IMR-90 (cell line): ENCODE measurements around the gene GPRIN3. TPM values are rescaled to one million over a fixed set of nuclear protein-coding genes. Genes with fewer than 3 reads are reported as not detected.
"Not testable (repeated sequence)": the region's sequence is repeated elsewhere in the genome, so short reads cannot be mapped to it uniquely, and the experiment has no call there.

Experiments used
- ATAC-seq: fragments of 200-7000 bp; cut with Tn5 transposase; 2 replicates; pipeline ENCODE4 v1.9.1; 2020; ENCODE audit warnings: low read depth, mild to moderate bottlenecking, moderate library complexity
- BruUV-seq: library from RNA; stranded (reverse); fragments of 400-500 nt; replicated peaks from 2 replicates; lab custom pipeline; 2021; lab: Mats Ljungman, UMichigan
- CTCF ChIA-PET: fragments of 300-600 bp; formaldehyde crosslinking; extraction: SDS; loops from one replicate; lab custom pipeline; 2021; ENCODE audit warnings: antibody characterized with exemption; lab: Yijun Ruan, JAX
- POLR2A ChIA-PET: fragments of 300-600 bp; sonication (Branson Sonifier 250); formaldehyde crosslinking; loops from one replicate; lab custom pipeline; 2022; ENCODE audit warnings: antibody characterized with exemption; ENCODE audit not compliant: unreplicated experiment; lab: Charles Lee
- DNase-seq: peaks from one replicate; pipeline ENCODE4 v3.0.0; 2013
- H2AFZ ChIP-seq: replicated peaks from 2 replicates; pipeline ENCODE3; 2013; ENCODE audit warnings: low read length, mild to moderate bottlenecking; ENCODE audit not compliant: poor library complexity
- H2AK5ac ChIP-seq: 2 replicates; pipeline ENCODE4 v1.6.1; 2013; ENCODE audit warnings: low read depth, low read length, inconsistent platforms
- H2AK9ac ChIP-seq: replicated peaks from 2 replicates; pipeline ENCODE3; 2013; ENCODE audit warnings: mild to moderate bottlenecking, low read depth, low read length, moderate library complexity; ENCODE audit not compliant: poor library complexity
- H2BK120ac ChIP-seq: 2 replicates; pipeline ENCODE4 v1.6.1; 2013; ENCODE audit warnings: low read depth, low read length, inconsistent platforms
- H2BK15ac ChIP-seq: 3 replicates; pipeline ENCODE4 v1.6.1; 2013; ENCODE audit warnings: low read depth, low read length, inconsistent platforms
- H2BK20ac ChIP-seq: 2 replicates; pipeline ENCODE4 v1.6.1; 2013; ENCODE audit warnings: low read depth, mild to moderate bottlenecking, inconsistent platforms, low read length, moderate library complexity
- H2BK5ac ChIP-seq: 2 replicates; pipeline ENCODE4 v1.6.1; 2013; ENCODE audit warnings: mild to moderate bottlenecking, low read depth, low read length, inconsistent platforms; ENCODE audit not compliant: poor library complexity, severe bottlenecking
- H3K14ac ChIP-seq: replicated peaks from 2 replicates; pipeline ENCODE4 v1.6.1; 2013; ENCODE audit warnings: low read depth, low read length, inconsistent platforms
- H3K18ac ChIP-seq: 2 replicates; pipeline ENCODE4 v1.6.1; 2013; ENCODE audit warnings: low read depth, low read length, control low read depth
- H3K23ac ChIP-seq: 2 replicates; pipeline ENCODE4 v1.6.1; 2013; ENCODE audit warnings: low read depth, low read length, inconsistent platforms
- H3K27ac ChIP-seq: 2 replicates; pipeline ENCODE4 v1.5.1; 2013; ENCODE audit warnings: mild to moderate bottlenecking, control low read depth, low read length; ENCODE audit not compliant: insufficient read depth
- H3K27me3 ChIP-seq: 2 replicates; pipeline ENCODE4 v1.6.1; 2013; ENCODE audit warnings: low read length; ENCODE audit not compliant: control insufficient read depth, insufficient read depth
- H3K36me3 ChIP-seq: 2 replicates; pipeline ENCODE4 v1.6.1; 2013; ENCODE audit warnings: low read length, mixed read lengths; ENCODE audit not compliant: control insufficient read depth, insufficient read depth
- H3K4ac ChIP-seq: 2 replicates; pipeline ENCODE4 v1.6.1; 2013; ENCODE audit warnings: low read depth, low read length, inconsistent platforms
- H3K4me1 ChIP-seq: 2 replicates; pipeline ENCODE4 v1.6.1; 2013; ENCODE audit warnings: low read length, mixed read lengths; ENCODE audit not compliant: control insufficient read depth, insufficient read depth
- H3K4me2 ChIP-seq: 2 replicates; pipeline ENCODE4 v1.6.1; 2013; ENCODE audit warnings: low read depth, mild to moderate bottlenecking, control low read depth, low read length, moderate library complexity
- H3K4me3 ChIP-seq: 2 replicates; pipeline ENCODE4 v1.5.1; 2013; ENCODE audit warnings: low read depth, mild to moderate bottlenecking, control low read depth, low read length, moderate library complexity; ENCODE audit not compliant: insufficient read depth
- H3K56ac ChIP-seq: 2 replicates; pipeline ENCODE4 v1.6.1; 2013; ENCODE audit warnings: low read length, inconsistent platforms; ENCODE audit not compliant: insufficient read depth; ENCODE audit errors: extremely low read depth
- H3K79me1 ChIP-seq, 2 experiments: 2 replicates each; pipeline ENCODE4 v1.6.1; 2013; ENCODE audit warnings: low read length in 2 of 2, inconsistent platforms in 1 of 2, low read depth in 1 of 2
- H3K9ac ChIP-seq: 2 replicates; pipeline ENCODE4 v1.6.1; 2013; ENCODE audit warnings: low read depth, low read length, control low read depth
- H3K9me1 ChIP-seq: 2 replicates; pipeline ENCODE4 v1.6.1; 2013; ENCODE audit warnings: low read length, inconsistent platforms; ENCODE audit not compliant: insufficient read depth
- H3K9me3 ChIP-seq: 2 replicates; pipeline ENCODE4 v1.6.1; 2013; ENCODE audit warnings: low read length; ENCODE audit not compliant: control insufficient read depth, insufficient read depth
- H4K20me1 ChIP-seq: 2 replicates; pipeline ENCODE4 v1.6.1; 2013; ENCODE audit warnings: low read length, inconsistent platforms; ENCODE audit not compliant: insufficient read depth
- H4K5ac ChIP-seq: 2 replicates; pipeline ENCODE4 v1.6.1; 2013; ENCODE audit warnings: mild to moderate bottlenecking, low read depth, low read length, control low read depth
- H4K8ac ChIP-seq, 2 experiments: 2 replicates each; pipeline ENCODE4 v1.6.1; 2013; ENCODE audit warnings: low read depth in 2 of 2, low read length in 2 of 2, control low read depth in 1 of 2, inconsistent platforms in 1 of 2
- H4K91ac ChIP-seq: 2 replicates; pipeline ENCODE4 v1.6.1; 2013; ENCODE audit warnings: low read depth, low read length, inconsistent platforms; ENCODE audit not compliant: insufficient read depth
- WGBS, 2 experiments: methylation state at CpG; one replicate each; pipeline versions ENCODE4 v1.1.5 to v1.1.7; 2013; ENCODE audit warnings: missing lambda C conversion rate in 2 of 2; ENCODE audit not compliant: insufficient read length in 1 of 2; ENCODE audit errors: extremely low coverage in 2 of 2; 5-methylcytosine and 5-hydroxymethylcytosine counted together
- dilution Hi-C: fragments of 300-500 bp; cut with HindIII; formaldehyde crosslinking; loops from one replicate; pipeline ENCODE4 v1.14.3; 2018; ENCODE audit warnings: low sequenced_read_pairs; ENCODE audit not compliant: unreplicated experiment
- in situ Hi-C: fragments of 300-500 bp; cut with MboI; formaldehyde crosslinking; loops from 3 replicates; pipeline ENCODE4 v1.14.3; 2019; ENCODE audit warnings: low sequenced_read_pairs, inconsistent platforms, mixed read lengths
- intact Hi-C: fragments of 100-400 bp; cut with micrococcal nuclease; formaldehyde crosslinking; loops from 2 replicates; pipeline ENCODE4 v1.10.0; 2022
- polyA plus RNA-seq, 3 experiments: library from polyadenylated mRNA; depleted of rRNA; stranded (reverse); fragments of >200 nt; gene quantifications; 2 replicates each; pipeline ENCODE4 v1.2.3, GENCODE V29; 2012; ENCODE audit warnings: low replicate concordance in 1 of 3
- total RNA-seq: library from RNA; depleted of rRNA; stranded (reverse); fragments of >200 nt; gene quantifications from 2 replicates; pipeline ENCODE4 v1.2.3, GENCODE V29; 2012

The GPRIN3 gene
- total and polyA plus RNA-seq, 2 of the 4 experiments (the other 2 are of a cell fraction), result under 0.01 TPM; not detected in 1

DNA sequence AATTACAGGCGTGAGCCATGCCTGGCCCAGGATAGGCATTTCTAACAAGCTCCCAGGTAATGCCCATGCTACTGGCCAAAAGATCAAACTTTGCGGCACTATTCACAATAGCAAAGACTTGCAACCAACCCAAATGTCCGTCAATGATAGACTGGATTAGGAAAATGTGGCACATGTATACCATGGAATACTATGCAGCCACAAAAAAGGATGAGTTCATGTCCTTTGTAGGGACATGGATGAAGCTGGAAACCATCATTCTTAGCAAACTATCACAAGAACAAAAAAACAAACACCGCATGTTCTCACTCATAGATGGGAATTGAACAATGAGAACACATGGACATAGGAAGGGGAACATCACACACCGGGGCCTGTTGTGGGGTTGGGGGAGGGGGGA, 1.6 kb upstream of the GPRIN3 start:
- CTCF ChIA-PET, in situ Hi-C loops, H3K79me1 ChIP-seq, H3K4me1 ChIP-seq, H2BK15ac ChIP-seq, H3K9me3 ChIP-seq, H3K9ac ChIP-seq, H2BK5ac ChIP-seq, H3K4me2 ChIP-seq, dilution Hi-C loops, intact Hi-C loops, BruUV-seq, H3K4me3 ChIP-seq, H2AK9ac ChIP-seq, H3K27ac ChIP-seq, H2AK5ac ChIP-seq, H4K8ac ChIP-seq, H4K20me1 ChIP-seq, H3K23ac ChIP-seq, H3K4ac ChIP-seq, DNase-seq, H2BK20ac ChIP-seq, H4K5ac ChIP-seq, H2AFZ ChIP-seq, H3K36me3 ChIP-seq, H2BK120ac ChIP-seq, H4K91ac ChIP-seq, POLR2A ChIA-PET, H3K18ac ChIP-seq, H3K14ac ChIP-seq, H3K9me1 ChIP-seq, H3K56ac ChIP-seq, ATAC-seq: not testable (repeated sequence)
- no CpG with 5 or more reads among the region's 5 CpGs for WGBS, 2 experiments
- peaks cover 22% of the 10 kb centered on the region for H3K27me3 ChIP-seq
